ENCODE measurements around the gene PRDX3. TPM values are rescaled to one million over a fixed set of nuclear protein-coding genes. Genes with fewer than 3 reads are reported as not detected.

PRDX3 gene
- 247 to 292 TPM (median 279 TPM) in 5 replicates for total RNA-seq (2022; extraction: Qiagen RNA extraction)

DNA sequence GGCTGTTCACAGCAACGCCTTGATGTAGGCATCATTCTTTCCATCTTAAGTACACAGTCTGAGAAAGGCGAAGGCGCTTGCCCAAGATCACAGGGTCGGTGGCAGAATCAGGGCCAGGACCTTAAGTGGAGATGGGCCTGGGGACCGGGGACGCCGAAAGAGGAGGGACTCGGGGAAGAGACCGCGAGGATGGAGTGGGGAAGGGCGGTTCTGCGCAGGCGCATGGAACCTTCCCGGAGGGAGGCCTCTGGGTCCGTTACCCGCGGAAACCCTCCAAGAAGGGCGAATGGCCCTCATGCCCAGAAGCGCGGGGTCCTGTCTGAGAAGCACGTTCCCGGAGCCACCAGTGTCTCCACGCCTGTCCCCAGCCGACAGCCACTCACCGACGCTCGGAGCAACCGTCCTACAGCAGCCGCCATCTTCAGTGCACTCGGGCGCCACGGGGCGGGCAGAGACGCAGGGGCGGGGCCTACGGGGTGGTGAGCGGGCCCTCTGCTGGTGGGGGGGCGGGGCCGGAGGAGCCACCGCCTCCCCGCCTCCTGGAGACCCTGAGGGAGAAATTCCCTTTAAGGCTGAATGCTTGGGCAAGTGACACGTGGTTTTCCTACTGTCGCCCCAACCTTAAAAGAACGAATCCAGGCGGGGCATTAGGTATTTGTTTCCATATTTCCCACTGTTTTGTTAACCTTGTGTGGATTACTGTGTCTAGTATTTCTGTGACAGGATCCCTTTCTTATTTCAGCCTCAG is at the start of gene PRDX3:
TSS of gene PRDX3 (minus strand) at position 441 of the 748 bp plus-strand sequence. CDS start at position 419, 22 bp downstream.

DNA sequence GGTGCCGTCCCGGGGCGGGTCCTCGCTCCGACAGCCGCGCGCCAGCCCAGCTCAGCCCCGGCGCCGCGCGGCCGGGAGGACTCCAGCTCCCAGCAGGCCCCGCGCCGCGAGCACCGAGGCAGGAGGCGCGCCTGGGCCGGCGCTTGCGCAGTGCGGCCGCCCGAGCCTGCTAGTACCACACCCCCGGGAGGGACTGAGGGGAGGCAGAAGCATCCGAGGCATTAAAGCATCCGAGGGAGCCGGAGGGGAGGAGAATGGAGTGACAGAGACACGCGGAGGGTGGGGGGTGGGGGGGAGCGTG is 28.7 kb upstream of the PRDX3 start, which contains the start of gene GRK5:
TSS of gene GRK5 (plus strand) at position 206 of the 301 bp plus-strand sequence. CDS start 347 bp downstream, outside the sequence.

DNA sequence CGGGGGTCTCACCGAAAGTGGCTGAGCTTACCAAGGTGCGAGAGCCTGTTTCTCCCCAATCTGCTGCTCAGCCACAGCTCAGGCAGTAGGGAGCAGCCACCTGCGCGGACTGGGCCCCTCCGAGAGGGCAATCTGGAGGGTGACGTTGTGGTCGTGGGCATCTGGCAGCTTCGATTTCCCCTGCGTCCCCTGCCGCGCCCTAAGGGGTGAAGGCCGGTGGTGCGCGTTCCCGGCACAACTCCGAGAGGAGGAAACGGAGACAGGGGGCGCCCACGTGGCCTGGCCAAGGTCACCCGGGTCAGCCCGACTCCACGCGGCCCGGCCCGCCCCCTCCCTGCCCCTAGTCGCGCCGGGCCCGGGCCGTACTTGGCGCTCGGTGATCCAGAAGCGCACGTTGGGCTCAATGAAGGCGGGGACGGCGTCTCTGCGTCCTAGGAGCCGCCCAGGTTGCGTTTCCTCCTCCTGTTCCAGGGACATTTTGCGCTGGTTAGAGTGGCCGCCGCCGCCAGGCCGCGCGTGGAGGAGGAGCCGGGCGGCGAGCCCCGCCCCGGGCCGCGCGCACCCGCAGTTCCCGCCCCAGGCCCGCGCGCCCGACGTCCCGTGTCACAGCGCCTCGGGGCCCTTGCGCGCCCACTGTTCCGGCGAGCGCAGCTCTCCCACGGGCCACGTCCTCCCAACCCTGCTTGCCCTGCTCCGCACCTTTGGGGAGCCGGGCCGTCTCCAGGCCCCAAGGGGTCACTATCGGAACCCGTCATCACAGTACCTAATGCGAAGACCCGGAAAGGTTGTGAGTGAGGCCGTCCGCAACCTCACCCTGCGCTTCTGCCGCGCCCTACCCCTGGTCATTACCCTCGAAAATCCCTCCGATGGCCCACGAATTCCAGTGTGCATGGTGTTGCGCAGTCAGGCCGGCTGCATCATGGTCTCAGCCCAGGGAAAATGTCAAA is 13.2 kb downstream of the PRDX3 start, which contains the start of gene SFXN4:
TSS of gene SFXN4 (minus strand) at position 544 of the 947 bp plus-strand sequence. CDS start at position 477, 67 bp downstream.

Other genes starting within 250 kb of the PRDX3 start
- gene NANOS1, start 149.1 kb downstream of the PRDX3 start, total RNA-seq (2022; extraction: Qiagen RNA extraction), result 2.4 to 3.6 TPM (median 3.4 TPM) in 5 replicates
- gene EIF3A, start 98.0 kb downstream of the PRDX3 start, total RNA-seq (2022; extraction: Qiagen RNA extraction), result 128 to 177 TPM (median 166 TPM) in 5 replicates
- gene DENND10, start 74.7 kb downstream of the PRDX3 start, total RNA-seq (2022; extraction: Qiagen RNA extraction), result 48.6 to 55.1 TPM (median 53.7 TPM) in 5 replicates
- 41.2 to 45.0 TPM (median 44.2 TPM) in 5 replicates for gene SFXN4, start 13.1 kb downstream of the PRDX3 start, total RNA-seq (2022; extraction: Qiagen RNA extraction)
- gene GRK5, start 28.8 kb upstream of the PRDX3 start, total RNA-seq (2022; extraction: Qiagen RNA extraction), result 8.3 to 11.5 TPM (median 10.6 TPM) in 5 replicates

Data from A549 treated with dexamethasone at 1 μM for 4 hours (cell line).